Body of pancreas (tissue), 4 donors: ENCODE results near the gene RAB3GAP2. TPM values are rescaled to one million over a fixed set of nuclear protein-coding genes. Genes with fewer than 3 reads are reported as not detected.
"Not testable (repeated sequence)": the region's sequence is repeated elsewhere in the genome, so short reads cannot be mapped to it uniquely, and the experiment has no call there.

Experiments used
- ATAC-seq: fragments of 150-250 bp; one replicate; pipeline ENCODE4 v1.9.1; 2016
- DNase-seq, 4 donors: peaks; one replicate each; pipeline ENCODE4 v3.0.0-alpha.2; 2019
- H3K27ac ChIP-seq, 4 donors: fragments of 200-600 bp; sonication (generic); 1 replicate in 3 of 4; 2 replicates in 1 of 4; pipeline versions ENCODE4 v1.5.1 to v1.6.1; 2016 to 2019; ENCODE audit warnings: mild to moderate bottlenecking in 1 of 4, mixed read lengths in 1 of 4, moderate library complexity in 1 of 4
- H3K27me3 ChIP-seq, 2 donors: fragments of 200-600 bp; sonication (generic); one replicate each; pipeline ENCODE4 v1.6.0; 2016; ENCODE audit warnings: mild to moderate bottlenecking in 1 of 2
- H3K36me3 ChIP-seq, 2 donors: fragments of 200-600 bp; sonication (generic); replicated peaks in 1 of 2; 2 replicates each; pipeline ENCODE4 v1.5.1; 2016; ENCODE audit warnings: low read depth in 2 of 2; ENCODE audit not compliant: insufficient read depth in 1 of 2
- H3K4me1 ChIP-seq: fragments of 200-600 bp; sonication (generic); one replicate; pipeline ENCODE4 v1.6.0; 2016
- H3K4me3 ChIP-seq, 2 donors: fragments of 200-600 bp; sonication (generic); 1 replicate in 1 of 2; 2 replicates in 1 of 2; pipeline ENCODE4 v1.5.1; 2016 to 2019
- H3K9me3 ChIP-seq, 3 donors: fragments of 200-600 bp; sonication (generic); 1 replicate in 2 of 3; 2 replicates in 1 of 3; pipeline ENCODE4 v1.5.1; 2016
- POLR2A ChIP-seq, 3 donors: fragments of 450-650 bp; IDR thresholded peaks; one replicate each; pipeline ENCODE4 v1.6.1; 2016; ENCODE audit warnings: antibody characterized with exemption in 3 of 3, mild to moderate bottlenecking in 2 of 3
- WGBS, 2 donors: methylation state at CpG; one replicate each; pipeline ENCODE4 v1.1.5; 2017; 5-methylcytosine and 5-hydroxymethylcytosine counted together
- intact Hi-C: fragments of 100-400 bp; cut with DNase I; formaldehyde crosslinking; loops from one replicate; pipeline ENCODE4 v1.15.1; 2023
- total RNA-seq, 2 donors: library from RNA; depleted of rRNA; stranded (reverse); fragments of >200 nt; gene quantifications; one replicate each; pipeline ENCODE4 v1.1.0, GENCODE V29; 2016
- TF ChIP-seq, protein P1 (sequence below), 7 experiments: fragments of 450-650 bp in 4 of 7; fragments of 200-600 bp in 3 of 7; sonication (generic) in 3 of 7; IDR thresholded peaks; one replicate each; pipeline ENCODE4 v1.5.1; 2016 to 2019; ENCODE audit warnings: antibody characterized with exemption in 7 of 7

RAB3GAP2 gene
- total RNA-seq, 2 donors from 2014 or later: 14.5 to 17.5 TPM

- ATAC-seq (no peak), DNase-seq (no peak)
- WGBS, 2 donors: 91 to 98% methylated on average over 1 of the region's 1 CpG
- TF ChIP-seq, protein P1, sequence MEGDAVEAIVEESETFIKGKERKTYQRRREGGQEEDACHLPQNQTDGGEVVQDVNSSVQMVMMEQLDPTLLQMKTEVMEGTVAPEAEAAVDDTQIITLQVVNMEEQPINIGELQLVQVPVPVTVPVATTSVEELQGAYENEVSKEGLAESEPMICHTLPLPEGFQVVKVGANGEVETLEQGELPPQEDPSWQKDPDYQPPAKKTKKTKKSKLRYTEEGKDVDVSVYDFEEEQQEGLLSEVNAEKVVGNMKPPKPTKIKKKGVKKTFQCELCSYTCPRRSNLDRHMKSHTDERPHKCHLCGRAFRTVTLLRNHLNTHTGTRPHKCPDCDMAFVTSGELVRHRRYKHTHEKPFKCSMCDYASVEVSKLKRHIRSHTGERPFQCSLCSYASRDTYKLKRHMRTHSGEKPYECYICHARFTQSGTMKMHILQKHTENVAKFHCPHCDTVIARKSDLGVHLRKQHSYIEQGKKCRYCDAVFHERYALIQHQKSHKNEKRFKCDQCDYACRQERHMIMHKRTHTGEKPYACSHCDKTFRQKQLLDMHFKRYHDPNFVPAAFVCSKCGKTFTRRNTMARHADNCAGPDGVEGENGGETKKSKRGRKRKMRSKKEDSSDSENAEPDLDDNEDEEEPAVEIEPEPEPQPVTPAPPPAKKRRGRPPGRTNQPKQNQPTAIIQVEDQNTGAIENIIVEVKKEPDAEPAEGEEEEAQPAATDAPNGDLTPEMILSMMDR (IDR thresholded peaks at IDR 0.05): no peak
- no peak for TF ChIP-seq POLR2A (IDR thresholded peaks at IDR 0.05)
- intact Hi-C loops: no loop called here
- H3K36me3 ChIP-seq: no peaks in the 10 kb centered on the region
- no peak overlapping the region for H3K4me3 ChIP-seq
- no peaks in the 10 kb centered on the region for H3K27me3 ChIP-seq
- no peaks in the 10 kb centered on the region for H3K9me3 ChIP-seq
- no peaks in the 10 kb centered on the region for H3K4me1 ChIP-seq
- no peak overlapping the region for H3K27ac ChIP-seq
Measured at GRCh38 chr1:220221269-220221668, 51.0 kb downstream of the RAB3GAP2 start.

- 91 to 94% methylated on average over 4 of the region's 4 CpGs for WGBS, 2 donors
- H3K4me3 ChIP-seq, H3K36me3 ChIP-seq, H3K27ac ChIP-seq, H3K4me1 ChIP-seq, H3K27me3 ChIP-seq, ATAC-seq, DNase-seq, H3K9me3 ChIP-seq, intact Hi-C loops: not testable (repeated sequence)
Measured at GRCh38 chr1:220220699-220221040, 51.6 kb downstream of the RAB3GAP2 start.

GRCh38 chr1:220219865-220220698 lies 52.2 kb downstream of the RAB3GAP2 start:
- ATAC-seq (no peak), DNase-seq (no peak)
- no peak for TF ChIP-seq POLR2A (IDR thresholded peaks at IDR 0.05)
- TF ChIP-seq, protein P1 (IDR thresholded peaks at IDR 0.05): no peak
- Histone ChIP-seq H3K4me1 (no peaks in the 10 kb centered on the region), H3K4me3 (no peak overlapping the region), H3K27ac (no peak overlapping the region), H3K36me3 (no peaks in the 10 kb centered on the region), H3K27me3 (no peaks in the 10 kb centered on the region), H3K9me3 (no peaks in the 10 kb centered on the region)
- WGBS, 2 donors: 79% methylated on average over 14 to 15 of the region's 15 CpGs
- intact Hi-C loops: no loop called here

DNA sequence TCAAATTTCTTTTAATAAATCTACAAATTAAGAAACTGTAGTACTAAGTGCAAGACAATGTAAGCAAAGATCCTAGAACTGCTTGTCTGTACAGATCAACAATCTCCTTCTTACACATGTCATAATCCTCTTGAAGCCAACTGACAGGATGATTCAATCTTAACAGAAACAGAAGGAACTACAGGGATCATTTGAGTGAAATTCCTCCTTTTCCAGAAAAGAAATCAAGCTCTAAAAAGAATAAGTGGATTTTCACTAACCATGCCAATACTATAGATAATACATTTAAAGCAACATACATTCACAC lies 53.2 kb downstream of the RAB3GAP2 start:
- intact Hi-C loops: no loop called here

GRCh38 chr1:220218397-220219135 lies 53.7 kb downstream of the RAB3GAP2 start:
- WGBS, 2 donors: 43 to 46% methylated on average over 6 of the region's 6 CpGs
- ATAC-seq (peak; percentile 63), DNase-seq (peak; percentile 56 to 69 (median 62))
- H3K27me3 ChIP-seq, intact Hi-C loops, H3K27ac ChIP-seq, H3K4me3 ChIP-seq, H3K36me3 ChIP-seq, H3K4me1 ChIP-seq, H3K9me3 ChIP-seq: not testable (repeated sequence)
- TF ChIP-seq, protein P1 (IDR thresholded peaks at IDR 0.05): peak in 6 of 7 experiments; percentile 45 to 53 (median 52)

More for the DNA sequence above, 53.2 kb downstream of the RAB3GAP2 start:
- ATAC-seq (no peak), DNase-seq (no peak)
- no peaks in the 10 kb centered on the region for H3K36me3 ChIP-seq
- H3K27ac ChIP-seq: no peak overlapping the region
- H3K4me1 ChIP-seq: no peaks in the 10 kb centered on the region
- H3K9me3 ChIP-seq: no peaks in the 10 kb centered on the region
- TF ChIP-seq, protein P1 (IDR thresholded peaks at IDR 0.05): no peak
- no peak for TF ChIP-seq POLR2A (IDR thresholded peaks at IDR 0.05)
- no peak overlapping the region for H3K4me3 ChIP-seq
- no peaks in the 10 kb centered on the region for H3K27me3 ChIP-seq
